Breast epithelium (tissue), 4 donors: ENCODE data around the gene L3MBTL3. TPM values are rescaled to one million over a fixed set of nuclear protein-coding genes. Genes with fewer than 3 reads are reported as not detected.

Experiments
- DNase-seq, 2 donors: peaks; one replicate each; pipeline ENCODE4 v3.0.0-alpha.2; 2019; ENCODE audit warnings: low spot score in 2 of 2
- H3K27ac ChIP-seq, 2 donors: fragments of 200-600 bp; sonication (generic) in 1 of 2; one replicate each; pipeline ENCODE4 v1.5.1; 2016 to 2019; ENCODE audit warnings: mild to moderate bottlenecking in 1 of 2
- H3K27me3 ChIP-seq, 2 donors: fragments of 200-600 bp; sonication (generic) in 1 of 2; one replicate each; pipeline versions ENCODE4 v1.5.1 to v1.6.0; 2017 to 2019; ENCODE audit warnings: control low read depth in 1 of 2, mild to moderate bottlenecking in 1 of 2
- H3K36me3 ChIP-seq: fragments of 200-600 bp; one replicate; pipeline ENCODE4 v1.5.1; 2019
- H3K4me1 ChIP-seq, 2 donors: fragments of 200-600 bp; sonication (generic); one replicate each; pipeline ENCODE4 v1.5.1; 2016 to 2019; ENCODE audit warnings: control low read depth in 1 of 2
- H3K4me3 ChIP-seq, 3 donors: fragments of 200-600 bp; sonication (generic); 1 replicate in 2 of 3; 2 replicates in 1 of 3; pipeline ENCODE4 v1.5.1; 2016 to 2019; ENCODE audit warnings: mild to moderate bottlenecking in 3 of 3, moderate library complexity in 2 of 3
- H3K9me3 ChIP-seq, 2 donors: fragments of 200-600 bp; sonication (generic) in 1 of 2; one replicate each; pipeline ENCODE4 v1.5.1; 2016 to 2019; ENCODE audit warnings: control low read depth in 1 of 2
- POLR2A ChIP-seq: fragments of 450-650 bp; IDR thresholded peaks from one replicate; pipeline ENCODE4 v1.6.1; 2016; ENCODE audit warnings: antibody characterized with exemption, mild to moderate bottlenecking, moderate library complexity
- POLR2AphosphoS5 ChIP-seq, 3 donors: sonication (generic); formaldehyde crosslinking; IDR thresholded peaks; one replicate each; pipeline ENCODE4 v1.6.1; 2017; ENCODE audit warnings: antibody characterized with exemption in 3 of 3
- intact Hi-C: fragments of 100-400 bp; cut with DNase I; formaldehyde crosslinking; loops from one replicate; pipeline ENCODE4 v1.15.1; 2023; ENCODE audit warnings: low total_unique reads
- total RNA-seq, 3 donors: library from RNA; depleted of rRNA; stranded (reverse); fragments of >200 nt; gene quantifications; one replicate each; pipeline ENCODE4 v1.1.0, GENCODE V29; 2016
- TF ChIP-seq, protein P1 (sequence below), 3 donors: fragments of 450-650 bp; IDR thresholded peaks; one replicate each; pipeline ENCODE4 v1.5.1; 2016 to 2017; ENCODE audit warnings: antibody characterized with exemption in 3 of 3, mild to moderate bottlenecking in 3 of 3, moderate library complexity in 3 of 3

L3MBTL3 gene
- total RNA-seq, 3 donors from 2014 or later = 7.4 to 16.7 (median 9.7) TPM

DNA sequence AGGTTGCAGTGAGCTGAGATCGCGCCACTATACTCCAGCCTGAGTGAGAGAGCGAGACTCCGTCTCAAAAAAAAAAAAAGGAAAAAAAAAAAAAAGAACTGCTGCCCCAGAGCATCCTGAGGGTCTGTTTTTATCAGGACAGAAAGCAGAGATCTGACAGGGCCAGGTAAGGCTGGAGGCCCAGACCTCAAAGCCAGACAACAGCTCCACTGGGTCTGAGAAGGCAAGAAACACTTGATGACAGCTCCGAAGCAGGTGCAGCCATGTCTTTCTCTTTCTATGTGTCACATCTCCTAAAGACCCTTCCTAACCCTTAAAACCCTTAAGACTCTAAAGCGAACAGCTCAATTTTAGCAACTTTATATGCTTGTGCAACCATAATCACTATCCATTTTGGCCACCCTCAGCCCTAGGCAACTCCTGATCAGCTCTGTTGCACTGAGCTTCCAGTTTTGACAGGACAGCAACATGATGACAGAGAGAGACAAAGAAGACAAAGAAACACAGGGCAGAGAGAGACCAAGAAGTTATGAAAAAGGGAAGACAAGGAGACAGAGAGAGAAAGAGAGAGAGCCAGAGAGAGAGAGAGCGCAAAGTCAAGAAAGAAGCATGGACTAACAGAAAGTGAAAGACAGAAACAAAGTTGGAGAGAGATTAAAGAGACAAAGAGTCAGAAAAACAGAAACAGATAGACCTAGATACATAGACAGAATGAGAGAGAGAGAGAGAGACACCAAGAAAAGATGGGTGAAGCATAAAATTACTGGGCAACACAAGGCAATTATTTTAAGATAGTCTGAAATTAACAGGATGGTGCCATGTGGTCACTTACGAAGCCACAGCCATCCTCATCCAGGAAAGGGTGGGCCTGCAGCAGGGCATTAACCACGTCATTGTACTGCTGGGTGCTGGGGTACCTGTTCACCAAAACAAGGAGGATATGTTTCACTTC lies 165.2 kb downstream of the L3MBTL3 start:
- Histone ChIP-seq H3K4me1 (no peaks in the 10 kb centered on the region), H3K27me3 (no peaks in the 10 kb centered on the region), H3K36me3 (no peaks in the 10 kb centered on the region), H3K9me3 (no peaks in the 10 kb centered on the region), H3K4me3 (no peak overlapping the region), H3K27ac (no peak overlapping the region)
- DNase-seq = no peak
- intact Hi-C loops = no loop called here
- no peak for TF ChIP-seq POLR2AphosphoS5 (IDR thresholded peaks at IDR 0.05)

DNA sequence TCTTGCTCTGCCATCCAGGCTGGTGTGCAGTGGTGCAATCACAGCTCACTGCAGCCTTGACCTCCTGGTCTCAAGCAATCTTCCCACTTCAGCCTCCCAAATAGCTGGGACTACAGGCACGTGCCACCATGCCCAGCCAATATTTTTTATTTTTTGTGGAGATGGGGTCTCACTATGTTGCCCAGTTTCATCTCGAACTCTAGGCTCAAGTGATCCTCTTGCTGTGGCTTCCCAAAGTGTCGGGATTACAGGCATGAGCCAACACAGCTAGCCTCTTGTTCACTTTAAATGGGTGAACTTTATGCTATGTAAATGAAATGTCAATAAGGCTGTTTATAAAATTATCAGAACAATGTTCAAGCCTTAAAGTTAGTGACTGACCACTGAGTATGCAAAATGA lies 167.3 kb downstream of the L3MBTL3 start:
- no peak for DNase-seq
- intact Hi-C loops = no loop called here
- Histone ChIP-seq H3K27ac (no peak overlapping the region), H3K36me3 (no peaks in the 10 kb centered on the region), H3K27me3 (no peaks in the 10 kb centered on the region), H3K9me3 (no peaks in the 10 kb centered on the region), H3K4me3 (no peak overlapping the region), H3K4me1 (no peaks in the 10 kb centered on the region)
- TF ChIP-seq POLR2A (no peak), POLR2AphosphoS5 (IDR thresholded peaks at IDR 0.05) (no peak)
- TF ChIP-seq, protein P1, sequence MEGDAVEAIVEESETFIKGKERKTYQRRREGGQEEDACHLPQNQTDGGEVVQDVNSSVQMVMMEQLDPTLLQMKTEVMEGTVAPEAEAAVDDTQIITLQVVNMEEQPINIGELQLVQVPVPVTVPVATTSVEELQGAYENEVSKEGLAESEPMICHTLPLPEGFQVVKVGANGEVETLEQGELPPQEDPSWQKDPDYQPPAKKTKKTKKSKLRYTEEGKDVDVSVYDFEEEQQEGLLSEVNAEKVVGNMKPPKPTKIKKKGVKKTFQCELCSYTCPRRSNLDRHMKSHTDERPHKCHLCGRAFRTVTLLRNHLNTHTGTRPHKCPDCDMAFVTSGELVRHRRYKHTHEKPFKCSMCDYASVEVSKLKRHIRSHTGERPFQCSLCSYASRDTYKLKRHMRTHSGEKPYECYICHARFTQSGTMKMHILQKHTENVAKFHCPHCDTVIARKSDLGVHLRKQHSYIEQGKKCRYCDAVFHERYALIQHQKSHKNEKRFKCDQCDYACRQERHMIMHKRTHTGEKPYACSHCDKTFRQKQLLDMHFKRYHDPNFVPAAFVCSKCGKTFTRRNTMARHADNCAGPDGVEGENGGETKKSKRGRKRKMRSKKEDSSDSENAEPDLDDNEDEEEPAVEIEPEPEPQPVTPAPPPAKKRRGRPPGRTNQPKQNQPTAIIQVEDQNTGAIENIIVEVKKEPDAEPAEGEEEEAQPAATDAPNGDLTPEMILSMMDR (IDR thresholded peaks at IDR 0.05) = no peak

DNA sequence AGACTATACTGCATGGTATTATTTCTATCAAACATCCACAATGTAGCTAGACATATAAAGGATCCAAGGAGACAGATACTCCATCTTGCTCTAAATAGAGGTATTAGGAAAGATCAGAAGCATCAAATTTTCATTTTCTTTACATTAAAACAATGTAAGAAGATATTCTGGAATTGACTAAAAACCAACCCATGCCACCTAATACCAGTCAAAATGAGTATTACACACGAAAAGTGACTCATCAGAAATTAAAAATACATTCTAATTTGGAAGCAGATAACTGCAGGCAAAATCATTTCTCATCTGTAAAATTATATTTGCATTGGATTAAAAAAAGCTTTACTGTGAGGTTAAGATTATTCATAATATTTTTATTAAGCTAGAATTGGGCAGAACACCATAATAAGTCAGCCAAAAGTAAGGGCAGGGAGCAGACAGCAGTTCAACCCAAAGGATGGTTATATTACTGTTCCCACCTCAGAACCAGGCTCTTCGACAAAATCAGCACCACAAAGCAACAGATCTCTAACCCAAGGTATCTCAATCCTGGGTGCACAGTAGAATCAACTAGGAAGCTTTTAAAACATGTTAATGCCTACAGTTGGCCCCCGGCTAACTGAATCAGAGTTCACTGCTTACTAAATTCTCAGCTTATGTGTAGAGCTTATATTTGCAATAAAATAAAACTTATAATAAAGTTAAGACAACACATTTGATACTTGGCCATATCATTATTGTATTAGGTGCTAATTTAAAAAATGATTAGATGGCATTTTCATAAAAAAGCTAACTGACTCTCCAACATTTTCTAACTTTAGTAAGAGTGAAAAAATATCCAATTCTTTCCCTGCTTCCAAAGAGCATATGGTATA lies 169.2 kb downstream of the L3MBTL3 start:
- intact Hi-C loops = no loop called here
- H3K27ac ChIP-seq = no peak overlapping the region
- no peak overlapping the region for H3K4me3 ChIP-seq
- H3K27me3 ChIP-seq = no peaks in the 10 kb centered on the region
- H3K36me3 ChIP-seq = no peaks in the 10 kb centered on the region
- H3K4me1 ChIP-seq = no peaks in the 10 kb centered on the region
- TF ChIP-seq, protein P1 (IDR thresholded peaks at IDR 0.05) = no peak
- TF ChIP-seq POLR2A (no peak), POLR2AphosphoS5 (IDR thresholded peaks at IDR 0.05) (no peak)
- H3K9me3 ChIP-seq = no peaks in the 10 kb centered on the region
- no peak for DNase-seq

DNA sequence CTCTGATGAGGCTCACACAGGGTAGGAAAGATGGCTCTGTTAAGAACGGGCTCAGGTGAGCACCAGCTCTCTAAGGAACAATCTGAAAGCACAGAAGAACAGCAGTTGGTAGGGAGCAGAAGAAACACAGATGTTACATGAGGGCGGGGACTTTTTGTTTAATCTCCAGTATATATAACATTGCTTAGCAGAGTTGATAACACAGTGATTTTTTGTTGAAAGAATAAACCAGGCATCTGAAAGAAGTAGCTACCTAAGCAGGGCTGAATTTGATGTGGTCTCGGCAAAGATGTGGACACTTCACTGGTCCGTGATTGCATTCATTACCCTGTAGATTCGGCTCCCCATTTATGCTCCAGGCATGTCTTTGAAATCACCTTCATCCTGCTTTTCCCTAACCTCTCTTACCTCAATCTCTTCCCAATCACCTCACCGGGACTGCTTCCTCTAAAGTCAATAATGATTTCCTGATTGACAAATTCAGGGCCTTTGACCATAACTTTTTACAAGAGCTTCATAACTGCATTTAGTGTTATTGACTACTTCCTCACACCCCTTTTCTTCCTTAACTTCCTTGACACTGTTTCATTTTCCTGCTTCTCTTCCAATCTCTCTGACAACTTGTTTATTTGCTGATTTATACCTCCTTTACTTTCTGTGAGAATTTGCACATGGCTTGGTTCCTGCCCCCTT lies 170.0 kb downstream of the L3MBTL3 start:
- no peaks in the 10 kb centered on the region for H3K9me3 ChIP-seq
- no peak overlapping the region for H3K27ac ChIP-seq
- H3K4me3 ChIP-seq = no peak overlapping the region
- no peaks in the 10 kb centered on the region for H3K36me3 ChIP-seq
- no peaks in the 10 kb centered on the region for H3K27me3 ChIP-seq
- intact Hi-C loops = no loop called here
- TF ChIP-seq, protein P1 (IDR thresholded peaks at IDR 0.05) = no peak
- TF ChIP-seq POLR2A (no peak), POLR2AphosphoS5 (IDR thresholded peaks at IDR 0.05) (no peak)
- H3K4me1 ChIP-seq = no peaks in the 10 kb centered on the region
- DNase-seq = no peak

DNA sequence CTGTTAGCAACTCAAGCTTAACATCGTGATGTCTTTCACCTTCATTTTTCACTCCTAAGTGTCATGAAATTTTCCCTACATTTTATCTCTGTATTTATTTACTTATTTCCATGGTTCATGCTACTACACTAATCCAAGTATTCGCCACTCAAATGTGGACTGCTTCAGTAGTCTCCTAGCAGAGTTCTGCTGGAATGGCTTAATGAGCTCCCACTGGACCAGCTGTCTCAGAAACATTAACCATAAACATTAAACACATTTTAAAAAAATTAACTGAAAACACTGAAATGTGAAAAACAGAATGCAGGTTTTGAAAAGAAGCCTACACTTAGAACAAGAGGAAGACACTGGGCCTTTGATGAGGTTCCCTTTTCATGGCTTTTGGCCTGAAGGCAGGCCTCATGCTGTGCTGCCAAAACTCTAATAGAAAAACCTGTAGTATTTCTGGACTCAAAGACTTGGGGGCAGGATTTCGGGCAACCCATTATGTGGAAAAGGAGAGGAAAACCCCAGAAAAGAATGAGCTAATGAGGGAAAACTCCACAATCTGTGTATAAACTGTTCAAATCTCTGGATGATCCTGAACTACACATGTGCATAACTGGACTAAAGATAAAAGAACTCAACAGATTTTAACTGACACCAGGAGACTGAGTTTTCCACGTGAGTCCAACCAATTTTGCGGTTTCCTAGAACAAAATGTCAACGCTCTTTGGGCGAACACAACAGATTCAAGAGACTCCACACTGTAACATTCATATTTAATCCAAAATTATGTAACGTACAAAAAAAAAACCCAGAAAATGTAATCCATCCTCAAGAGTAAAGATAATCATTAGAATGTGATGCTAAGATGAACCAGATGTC lies 171.4 kb downstream of the L3MBTL3 start:
- no peaks in the 10 kb centered on the region for H3K4me1 ChIP-seq
- TF ChIP-seq POLR2AphosphoS5 (IDR thresholded peaks at IDR 0.05) = no peak
- TF ChIP-seq, protein P1 (IDR thresholded peaks at IDR 0.05) = no peak
- no peak for TF ChIP-seq POLR2A
- no peak overlapping the region for H3K4me3 ChIP-seq
- intact Hi-C loops = no loop called here
- no peaks in the 10 kb centered on the region for H3K36me3 ChIP-seq
- no peak for DNase-seq
- H3K27me3 ChIP-seq = no peaks in the 10 kb centered on the region
- no peak overlapping the region for H3K27ac ChIP-seq
- no peaks in the 10 kb centered on the region for H3K9me3 ChIP-seq
